GM10266 (cell line): Measurements from ENCODE around the gene KCNRG.
"Not testable (repeated sequence)": the region's sequence is repeated elsewhere in the genome, so short reads cannot be mapped to it uniquely, and the experiment has no call there.

Experiments
- DNase-seq: peaks from one replicate; pipeline ENCODE4 v3.0.0; 2012; ENCODE audit errors: extremely low spot score
- TF ChIP-seq, protein P1 (sequence below): IDR thresholded peaks from 2 replicates; pipeline ENCODE4 v1.5.1; 2012; ENCODE audit warnings: mild to moderate bottlenecking, low read depth; ENCODE audit not compliant: control insufficient read depth, insufficient read depth; ENCODE audit errors: missing control alignments

Gene KCNRG

DNA sequence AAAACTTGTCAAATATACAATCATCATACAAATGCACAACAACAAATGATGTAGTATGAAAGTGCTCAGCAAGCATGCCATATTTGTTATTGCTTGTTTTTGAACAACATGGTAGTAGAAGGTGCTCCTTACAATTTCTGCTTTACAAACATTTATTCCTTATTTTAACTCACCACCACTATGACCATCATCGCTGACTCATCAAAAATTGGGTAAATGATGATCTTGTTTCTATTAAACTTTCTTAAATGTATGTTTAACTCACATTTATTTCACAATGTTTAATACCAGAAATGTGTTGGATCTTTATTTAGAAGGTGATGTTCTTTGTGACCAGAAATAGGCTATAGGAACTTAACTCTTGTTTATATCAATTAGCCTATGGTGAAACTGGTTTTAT is 45.5 kb downstream of the KCNRG start:
- no peak for DNase-seq
- TF ChIP-seq, protein P1, sequence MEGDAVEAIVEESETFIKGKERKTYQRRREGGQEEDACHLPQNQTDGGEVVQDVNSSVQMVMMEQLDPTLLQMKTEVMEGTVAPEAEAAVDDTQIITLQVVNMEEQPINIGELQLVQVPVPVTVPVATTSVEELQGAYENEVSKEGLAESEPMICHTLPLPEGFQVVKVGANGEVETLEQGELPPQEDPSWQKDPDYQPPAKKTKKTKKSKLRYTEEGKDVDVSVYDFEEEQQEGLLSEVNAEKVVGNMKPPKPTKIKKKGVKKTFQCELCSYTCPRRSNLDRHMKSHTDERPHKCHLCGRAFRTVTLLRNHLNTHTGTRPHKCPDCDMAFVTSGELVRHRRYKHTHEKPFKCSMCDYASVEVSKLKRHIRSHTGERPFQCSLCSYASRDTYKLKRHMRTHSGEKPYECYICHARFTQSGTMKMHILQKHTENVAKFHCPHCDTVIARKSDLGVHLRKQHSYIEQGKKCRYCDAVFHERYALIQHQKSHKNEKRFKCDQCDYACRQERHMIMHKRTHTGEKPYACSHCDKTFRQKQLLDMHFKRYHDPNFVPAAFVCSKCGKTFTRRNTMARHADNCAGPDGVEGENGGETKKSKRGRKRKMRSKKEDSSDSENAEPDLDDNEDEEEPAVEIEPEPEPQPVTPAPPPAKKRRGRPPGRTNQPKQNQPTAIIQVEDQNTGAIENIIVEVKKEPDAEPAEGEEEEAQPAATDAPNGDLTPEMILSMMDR, result no peak

DNA sequence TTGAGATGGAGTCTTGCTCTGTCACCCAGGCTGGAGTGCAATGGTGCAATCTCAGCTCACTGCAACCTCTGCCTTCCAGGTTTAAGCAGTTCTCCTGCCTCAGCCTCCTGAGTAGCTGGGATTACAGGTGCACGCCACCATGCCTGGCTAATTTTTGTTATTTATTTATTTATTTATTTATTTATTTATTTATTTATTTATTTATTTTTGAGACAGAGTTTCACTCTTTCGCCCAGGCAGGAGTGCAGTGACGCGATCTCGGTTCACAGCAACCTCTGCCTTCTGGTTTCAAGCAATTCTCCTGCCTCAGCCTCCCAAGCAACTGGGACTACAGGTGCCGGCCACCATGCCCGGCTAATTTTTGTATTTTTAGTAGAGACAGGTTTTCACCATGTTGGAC is 47.1 kb downstream of the KCNRG start:
- DNase-seq, result not testable (repeated sequence)

DNA sequence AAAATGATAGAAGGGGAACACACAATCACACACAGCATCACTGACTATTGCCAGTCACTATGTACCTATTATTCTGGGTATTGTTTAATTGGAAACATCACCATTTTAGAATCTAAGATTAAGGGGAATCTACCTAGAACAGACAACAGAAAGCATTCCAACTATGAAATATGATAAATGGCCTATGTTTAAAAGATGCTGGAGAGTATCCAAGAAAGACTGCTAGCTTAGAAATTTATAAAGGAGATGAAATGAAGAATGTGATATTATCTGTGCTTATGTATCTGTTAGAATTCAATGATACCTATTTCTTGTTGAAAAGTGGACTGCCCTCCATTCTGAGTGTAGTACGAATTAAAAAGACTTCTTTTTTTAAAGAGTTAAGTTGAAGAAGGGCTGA is 50.5 kb downstream of the KCNRG start:
- TF ChIP-seq, protein P1, result no peak
- DNase-seq, result no peak

DNA sequence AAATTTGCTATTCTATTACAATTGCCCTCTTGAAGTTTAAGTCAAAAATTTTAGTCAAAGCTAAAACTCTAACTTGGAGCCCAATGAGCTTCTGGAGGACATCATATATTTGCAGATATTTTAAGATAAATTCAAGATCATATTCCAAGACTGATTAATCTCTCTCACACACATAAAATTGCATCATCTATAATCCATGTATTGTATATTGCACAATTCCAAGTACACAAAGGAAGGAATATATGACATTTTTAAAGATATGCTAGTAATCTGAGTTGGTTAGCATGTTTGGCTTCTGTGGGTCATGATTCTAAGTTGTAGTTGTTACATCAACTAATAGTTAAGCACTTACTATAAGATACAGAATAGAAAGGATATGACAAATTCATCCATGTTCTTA is 53.3 kb downstream of the KCNRG start:
- TF ChIP-seq, protein P1, result no peak
- DNase-seq, result no peak

DNA sequence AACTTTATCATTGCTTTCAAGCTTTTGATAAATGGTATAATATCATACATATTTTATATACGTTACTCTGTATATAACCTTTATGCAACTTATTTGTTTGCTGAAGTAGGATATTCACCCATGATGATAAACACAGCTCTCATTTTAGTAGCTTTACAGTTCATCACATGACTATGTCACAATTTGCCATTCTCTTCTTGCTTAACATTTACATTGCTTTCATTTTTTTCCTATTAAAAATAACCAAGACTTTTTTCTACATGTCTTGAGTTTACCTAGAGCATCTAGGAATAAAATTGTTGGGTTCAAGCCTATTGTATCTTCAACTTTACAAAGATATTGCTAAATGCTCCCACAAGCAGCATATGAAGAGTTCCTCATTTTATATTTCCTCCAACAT is 54.0 kb downstream of the KCNRG start:
- no peak for DNase-seq
- TF ChIP-seq, protein P1, result no peak

DNA sequence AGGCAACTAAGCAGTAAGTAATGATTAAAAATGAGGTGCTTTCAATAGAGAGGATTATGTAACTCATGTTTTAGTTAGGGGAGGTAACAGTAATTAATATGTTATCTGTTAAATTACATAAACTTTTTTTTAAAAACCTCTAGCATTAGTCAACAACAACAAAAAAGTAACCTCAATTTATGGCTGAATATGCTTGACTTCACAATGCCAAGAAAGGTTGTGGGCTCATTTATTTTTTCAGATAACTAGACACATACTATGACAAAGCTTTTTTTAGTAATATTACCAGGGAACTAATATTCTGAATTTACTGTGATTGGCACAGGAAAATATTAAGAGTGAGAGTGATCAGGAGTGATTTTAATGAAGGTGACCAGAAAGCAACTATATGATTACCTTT is 54.9 kb downstream of the KCNRG start:
- TF ChIP-seq, protein P1, result no peak
- DNase-seq, result no peak
